Measurements from ENCODE around the gene APOL4.

GRCh38 chr22:36192542-36192941 is 9.1 kb downstream of the APOL4 start:
- TF ChIP-seq CTCF (conservative IDR thresholded peaks at IDR 0.05; ENCODE audit: low read depth, low read length) (no peak), EZH2 (IDR thresholded peaks at IDR 0.05; ENCODE audit: borderline replicate concordance, low read depth, low read length, poor library complexity, severe bottlenecking) (no peak)
